Myocyte (in vitro differentiated cells): ENCODE data around the gene DEDD2. TPM values are rescaled to one million over a fixed set of nuclear protein-coding genes. Genes with fewer than 3 reads are reported as not detected.

Experiments used
- DNase-seq: peaks from one replicate; pipeline ENCODE4 v3.0.0-alpha.2; 2012; ENCODE audit warnings: low read depth
- total RNA-seq: library from RNA; depleted of rRNA; stranded (reverse); fragments of >200 nt; gene quantifications from 2 replicates; pipeline ENCODE4 v1.2.3, GENCODE V29; 2014

DEDD2 gene
- total RNA-seq, 1 donor from 2014 or later, result 26.3 TPM

GRCh38 chr19:42248270-42249148 is 31.0 kb upstream of the DEDD2 start:
- DNase-seq, result no peak

GRCh38 chr19:42247640-42248199 is 30.2 kb upstream of the DEDD2 start:
- DNase-seq, result no peak

- DNase-seq, result peak; percentile 83
Observed at GRCh38 chr19:42246922-42247639, 29.6 kb upstream of the DEDD2 start.

- DNase-seq, result peak; percentile 87
Observed at GRCh38 chr19:42246143-42246921, 28.9 kb upstream of the DEDD2 start.

GRCh38 chr19:42245231-42245630 is 27.8 kb upstream of the DEDD2 start:
- no peak for DNase-seq

GRCh38 chr19:42244347-42245220 is 27.1 kb upstream of the DEDD2 start:
- DNase-seq, result peak; percentile 95

- peak; percentile 100 for DNase-seq
Observed at GRCh38 chr19:42242512-42243409, 25.3 kb upstream of the DEDD2 start, which contains the start of gene GSK3A. GSK3A (minus strand) TSS chr19:42242602; CDS start chr19:42242465, 137 bp downstream.

GRCh38 chr19:42242069-42242511 is 24.6 kb upstream of the DEDD2 start:
- DNase-seq, result peak; percentile 10

GRCh38 chr19:42241279-42241678 is 23.8 kb upstream of the DEDD2 start:
- DNase-seq, result no peak

- no peak for DNase-seq
Observed at GRCh38 chr19:42239544-42240220, 22.2 kb upstream of the DEDD2 start.

GRCh38 chr19:42235181-42235580 is 17.7 kb upstream of the DEDD2 start:
- no peak for DNase-seq

GRCh38 chr19:42234364-42234763 is 16.9 kb upstream of the DEDD2 start:
- no peak for DNase-seq

- no peak for DNase-seq
Observed at GRCh38 chr19:42233678-42234292, 16.3 kb upstream of the DEDD2 start.

GRCh38 chr19:42233106-42233505 is 15.6 kb upstream of the DEDD2 start:
- DNase-seq, result peak; percentile 39

- DNase-seq, result no peak
Observed at GRCh38 chr19:42232435-42232834, 15.0 kb upstream of the DEDD2 start.

- DNase-seq, result no peak
Observed at GRCh38 chr19:42230571-42230970, 13.1 kb upstream of the DEDD2 start.

- DNase-seq, result no peak
Observed at GRCh38 chr19:42229855-42230351, 12.4 kb upstream of the DEDD2 start.
